H1 (cell line): ENCODE data around the gene NAA16. TPM values are rescaled to one million over a fixed set of nuclear protein-coding genes. Genes with fewer than 3 reads are reported as not detected.

Experiments
- CTCF ChIA-PET: fragments of 300-600 bp; sonication (Branson Sonifier 250); formaldehyde crosslinking; loops from one replicate; lab custom pipeline; 2021; ENCODE audit not compliant: partially characterized antibody; lab: Charles Lee
- POLR2A ChIA-PET: fragments of 300-600 bp; sonication (Branson Sonifier 250); formaldehyde crosslinking; loops from one replicate; lab custom pipeline; 2021; ENCODE audit warnings: inconsistent platforms; ENCODE audit not compliant: partially characterized antibody; lab: Charles Lee
- DNase-seq, 2 experiments: peaks; one replicate each; pipeline versions ENCODE4 v3.0.0 to v3.0.0-alpha.2; 2010 to 2022; ENCODE audit warnings: low spot score in 2 of 2, low read depth in 1 of 2, mixed read lengths in 1 of 2
- FAIRE-seq: peaks from 2 replicates; lab custom pipeline; 2011; peaks lifted over from hg19 to GRCh38; lab: Jason Lieb, UNC
- H2AFZ ChIP-seq: 2 replicates; pipeline ENCODE4 v1.8.1; 2012; ENCODE audit warnings: low read length, inconsistent platforms
- H2AK5ac ChIP-seq: 2 replicates; pipeline ENCODE4 v1.6.1; 2013; ENCODE audit warnings: low read depth, low read length
- H2BK120ac ChIP-seq: replicated peaks from 2 replicates; pipeline ENCODE3; 2013; ENCODE audit warnings: low read depth, low read length, inconsistent platforms
- H2BK12ac ChIP-seq: 2 replicates; pipeline ENCODE4 v1.6.1; 2013; ENCODE audit warnings: low read depth, low read length
- H2BK15ac ChIP-seq: 2 replicates; pipeline ENCODE4 v1.6.1; 2013; ENCODE audit warnings: low read length
- H2BK20ac ChIP-seq: 2 replicates; pipeline ENCODE4 v1.6.1; 2013; ENCODE audit warnings: low read length
- H2BK5ac ChIP-seq: 2 replicates; pipeline ENCODE4 v1.6.1; 2013; ENCODE audit warnings: low read depth, low read length
- H3K14ac ChIP-seq: 2 replicates; pipeline ENCODE4 v1.6.1; 2013; ENCODE audit warnings: inconsistent platforms; ENCODE audit not compliant: insufficient read length
- H3K18ac ChIP-seq: 2 replicates; pipeline ENCODE4 v1.6.1; 2013; ENCODE audit warnings: low read length; ENCODE audit errors: extremely low read depth
- H3K23ac ChIP-seq: 2 replicates; pipeline ENCODE4 v1.6.1; 2013; ENCODE audit warnings: inconsistent platforms; ENCODE audit not compliant: insufficient read length
- H3K23me2 ChIP-seq: 2 replicates; pipeline ENCODE4 v1.6.1; 2013; ENCODE audit warnings: low read depth, low read length
- H3K27ac ChIP-seq: 2 replicates; pipeline ENCODE4 v1.6.1; 2011; ENCODE audit warnings: low read depth, low read length, inconsistent platforms
- H3K27me3 ChIP-seq, 4 experiments: replicated peaks in 1 of 4; 1 replicate in 1 of 4; 2 replicates in 3 of 4; pipeline versions ENCODE4 v1.6.1 to v1.8.1; 2011 to 2013; ENCODE audit warnings: low read length in 3 of 4, mild to moderate bottlenecking in 3 of 4, inconsistent platforms in 2 of 4, mixed read lengths in 2 of 4, moderate library complexity in 1 of 4; ENCODE audit not compliant: control insufficient read depth in 3 of 4, insufficient read depth in 3 of 4; ENCODE audit errors: extremely low read depth in 1 of 4
- H3K36me3 ChIP-seq, 4 experiments: 2 replicates each; pipeline versions ENCODE4 v1.6.1 to v1.8.1; 2011 to 2013; ENCODE audit warnings: mild to moderate bottlenecking in 4 of 4, low read length in 3 of 4, moderate library complexity in 2 of 4, control low read depth in 1 of 4, inconsistent platforms in 1 of 4; ENCODE audit not compliant: insufficient read depth in 4 of 4, control insufficient read depth in 2 of 4
- H3K4ac ChIP-seq: replicated peaks from 2 replicates; pipeline ENCODE3; 2013; ENCODE audit warnings: low read length, low read depth, mixed read lengths, inconsistent platforms; ENCODE audit not compliant: insufficient read length
- H3K4me1 ChIP-seq, 4 experiments: replicated peaks in 1 of 4; 1 replicate in 1 of 4; 2 replicates in 3 of 4; pipeline versions ENCODE4 v1.6.1 to v1.8.1; 2011 to 2013; ENCODE audit warnings: low read length in 3 of 4, inconsistent platforms in 2 of 4, mixed read lengths in 1 of 4; ENCODE audit not compliant: insufficient read depth in 4 of 4, control insufficient read depth in 3 of 4
- H3K4me2 ChIP-seq, 2 experiments: 2 replicates each; pipeline versions ENCODE4 v1.6.1 to v1.8.1; 2011 to 2013; ENCODE audit warnings: low read depth in 2 of 2, low read length in 2 of 2, control low read depth in 1 of 2, inconsistent platforms in 1 of 2, mild to moderate bottlenecking in 1 of 2; ENCODE audit not compliant: insufficient read depth in 1 of 2
- H3K4me3 ChIP-seq, 4 experiments: fragments of 200-600, 300-600 bp in 1 of 4; sonication (generic), shearing (Covaris generic), sonication (Bioruptor Twin) in 1 of 4; 2 replicates each; pipeline versions ENCODE4 v1.5.1 to v1.8.1; 2011 to 2016; ENCODE audit warnings: low read length in 4 of 4, low read depth in 3 of 4, control low read depth in 2 of 4, inconsistent platforms in 2 of 4, mild to moderate bottlenecking in 2 of 4, mixed read lengths in 1 of 4, moderate library complexity in 1 of 4; ENCODE audit not compliant: insufficient read depth in 2 of 4; ENCODE audit errors: extremely low read depth in 1 of 4
- H3K56ac ChIP-seq: replicated peaks from 2 replicates; pipeline ENCODE3; 2013; ENCODE audit warnings: low read depth, mild to moderate bottlenecking, mixed read lengths, low read length, inconsistent platforms; ENCODE audit not compliant: insufficient read length
- H3K79me1 ChIP-seq: 2 replicates; pipeline ENCODE4 v1.6.1; 2013; ENCODE audit warnings: low read depth, low read length, control low read depth
- H3K79me2 ChIP-seq, 2 experiments: 2 replicates each; pipeline versions ENCODE4 v1.6.1 to v1.8.1; 2012 to 2013; ENCODE audit warnings: low read length in 2 of 2, mild to moderate bottlenecking in 2 of 2, inconsistent platforms in 1 of 2; ENCODE audit not compliant: insufficient read depth in 2 of 2, control insufficient read depth in 1 of 2
- H3K9ac ChIP-seq, 4 experiments: replicated peaks in 1 of 4; 1 replicate in 1 of 4; 2 replicates in 3 of 4; pipeline versions ENCODE4 v1.6.1 to v1.8.1; 2011 to 2013; ENCODE audit warnings: low read depth in 3 of 4, low read length in 3 of 4, control low read depth in 2 of 4, mild to moderate bottlenecking in 2 of 4, moderate library complexity in 2 of 4, inconsistent platforms in 1 of 4; ENCODE audit errors: extremely low read depth in 1 of 4
- H3K9me3 ChIP-seq, 2 experiments: 2 replicates each; pipeline versions ENCODE4 v1.6.1 to v1.8.1; 2012 to 2013; ENCODE audit warnings: mild to moderate bottlenecking in 2 of 2, moderate library complexity in 2 of 2, control low read depth in 1 of 2, inconsistent platforms in 1 of 2, low read depth in 1 of 2, low read length in 1 of 2, mixed read lengths in 1 of 2; ENCODE audit not compliant: insufficient read depth in 2 of 2
- H4K20me1 ChIP-seq, 2 experiments: replicated peaks in 1 of 2; 2 replicates each; pipeline versions ENCODE3 to v1.8.1; 2011 to 2013; ENCODE audit warnings: inconsistent platforms in 2 of 2, low read length in 2 of 2, mild to moderate bottlenecking in 1 of 2; ENCODE audit not compliant: insufficient read depth in 2 of 2, control insufficient read depth in 1 of 2
- H4K5ac ChIP-seq: 2 replicates; pipeline ENCODE4 v1.6.1; 2013; ENCODE audit warnings: low read length, low read depth, mixed read lengths, inconsistent platforms; ENCODE audit not compliant: insufficient read length
- H4K8ac ChIP-seq: 2 replicates; pipeline ENCODE4 v1.8.0; 2013; ENCODE audit warnings: mild to moderate bottlenecking, moderate library complexity, low read length, inconsistent platforms; ENCODE audit not compliant: insufficient read depth; ENCODE audit errors: extremely low read depth
- H4K91ac ChIP-seq: replicated peaks from 2 replicates; pipeline ENCODE3; 2013; ENCODE audit warnings: low read length, mixed read lengths, inconsistent platforms; ENCODE audit not compliant: insufficient read length
- EZH2 ChIP-seq: fragments of 200-600 bp; sonication (generic); IDR thresholded peaks from 2 replicates; pipeline ENCODE4 v1.7.1; 2012; ENCODE audit warnings: low read depth, mild to moderate bottlenecking, moderate library complexity, low read length, inconsistent platforms; ENCODE audit not compliant: severe bottlenecking
- FOSL1 ChIP-seq: IDR thresholded peaks from 2 replicates; pipeline ENCODE4 v1.6.1; 2011; ENCODE audit warnings: mild to moderate bottlenecking, low read depth, low read length, moderate library complexity; ENCODE audit not compliant: insufficient read depth
- SUZ12 ChIP-seq: fragments of 200-600 bp; sonication (generic); IDR thresholded peaks from 2 replicates; pipeline ENCODE4 v1.6.1; 2012; ENCODE audit warnings: mild to moderate bottlenecking, inconsistent platforms, low read length, moderate library complexity, mixed read lengths
- TCF12 ChIP-seq: IDR thresholded peaks from 2 replicates; pipeline ENCODE4 v1.6.1; 2011; ENCODE audit warnings: low read depth, mild to moderate bottlenecking, low read length
- WGBS, 2 experiments: shearing (Covaris generic) in 1 of 2; methylation state at CpG; one replicate each; pipeline versions ENCODE4 v1.1.6 to v1.1.7; 2013 to 2015; ENCODE audit warnings: low lambda C conversion rate in 2 of 2, mixed read lengths in 2 of 2, inconsistent platforms in 1 of 2, low coverage in 1 of 2, missing lambda C conversion rate in 1 of 2; ENCODE audit not compliant: insufficient replicate concordance in 2 of 2, insufficient coverage in 1 of 2, insufficient read length in 1 of 2; ENCODE audit errors: extremely low coverage in 1 of 2, missing lambda C conversion rate in 1 of 2; 5-methylcytosine and 5-hydroxymethylcytosine counted together
- polyA plus RNA-seq, 7 experiments: library from polyadenylated mRNA; depleted of rRNA in 3 of 7; stranded (reverse) in 5 of 7; unstranded in 2 of 7; fragments of >200 nt in 5 of 7; fragments of 200-250 nt in 2 of 7; gene quantifications; 1 replicate in 5 of 7; 2 replicates in 1 of 7; 4 replicates in 1 of 7; pipeline versions ENCODE4 v1.2.1 to v1.2.3, GENCODE V29; 2011 to 2013; ENCODE audit warnings: missing spikeins in 2 of 7, mixed read lengths in 2 of 7
- total RNA-seq: library from RNA; stranded (reverse); fragmentation: NEBNext Ultra II Directional; extraction: Animal tissue kit (Norgen Biotek cat#: 25700); gene quantifications from 2 replicates; pipeline ENCODE4 v1.2.1, GENCODE V29; 2021

The NAA16 gene
- total and polyA plus RNA-seq, 2 of the 8 experiments (the other 6 are each of a cell fraction or from before 2014, with no cell fraction given), result 11.4 to 40.0 TPM

GRCh38 chr13:41413872-41414271 is 102.8 kb downstream of the NAA16 start:
- H4K5ac ChIP-seq, result no peak overlapping the region

More at GRCh38 chr13:41413872-41414271, 102.8 kb downstream of the NAA16 start:
- Histone ChIP-seq H2AFZ (no peak overlapping the region), H3K23me2 (no peaks in the 10 kb centered on the region), H3K36me3 (no peaks in the 10 kb centered on the region), H2BK120ac (no peak overlapping the region), H2AK5ac (no peak overlapping the region), H3K9me3 (no peaks in the 10 kb centered on the region), H2BK5ac (no peak overlapping the region), H4K20me1 (no peaks in the 10 kb centered on the region), H3K4ac (no peak overlapping the region), H3K9ac (no peak overlapping the region), H3K27ac (no peak overlapping the region), H4K8ac (no peak overlapping the region), H3K79me1 (no peaks in the 10 kb centered on the region), H3K18ac (no peak overlapping the region), H3K4me2 (no peak overlapping the region), H3K14ac (no peak overlapping the region), H3K79me2 (no peaks in the 10 kb centered on the region), H3K56ac (no peak overlapping the region), H4K91ac (no peak overlapping the region), H3K27me3 (no peaks in the 10 kb centered on the region), H2BK20ac (no peak overlapping the region), H3K4me3 (no peak overlapping the region), H3K4me1 (no peaks in the 10 kb centered on the region), H3K23ac (no peak overlapping the region), H2BK12ac (no peak overlapping the region), H2BK15ac (no peak overlapping the region)
- FAIRE-seq, result no peak
- no peak for TF ChIP-seq SUZ12
- no peak for TF ChIP-seq EZH2
- no peak for TF ChIP-seq FOSL1
- no peak for TF ChIP-seq TCF12
- 90% methylated on average over 5 of the region's 5 CpGs; no CpG with 5 or more reads in 1 of the 2 experiments for WGBS, 2 experiments
- POLR2A ChIA-PET, result no interaction called here
- no peak for DNase-seq
- CTCF ChIA-PET, result interaction anchor here (0.6 to 2.4 kb wide), 9 partner anchors 24 to 1996 kb away, joined by 3 to 6 read pairs (median 4); no protein-coding TSS in a partner anchor
